ENCODE results near the gene NTM.

DNA sequence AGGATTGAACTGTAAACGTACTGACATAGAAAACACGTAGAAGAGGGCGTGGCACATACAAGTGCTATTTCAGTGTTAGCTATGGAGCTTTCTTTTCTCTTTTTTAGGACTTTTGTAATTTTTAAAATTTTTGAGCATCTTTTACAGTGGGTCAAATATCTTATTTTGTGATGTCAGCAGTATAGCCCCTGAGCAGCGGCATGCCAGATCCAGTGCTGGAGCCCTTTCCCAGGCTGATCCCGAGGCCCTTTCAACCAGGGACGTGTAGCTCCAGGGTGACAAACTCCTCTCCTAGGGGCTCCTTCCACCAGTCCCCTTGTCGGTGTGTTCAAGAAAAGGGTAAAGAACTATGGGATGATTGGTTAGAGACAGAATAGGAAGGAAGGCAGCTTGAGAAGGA, 777.0 kb downstream of the NTM start:
- TF ChIP-seq, protein P1, sequence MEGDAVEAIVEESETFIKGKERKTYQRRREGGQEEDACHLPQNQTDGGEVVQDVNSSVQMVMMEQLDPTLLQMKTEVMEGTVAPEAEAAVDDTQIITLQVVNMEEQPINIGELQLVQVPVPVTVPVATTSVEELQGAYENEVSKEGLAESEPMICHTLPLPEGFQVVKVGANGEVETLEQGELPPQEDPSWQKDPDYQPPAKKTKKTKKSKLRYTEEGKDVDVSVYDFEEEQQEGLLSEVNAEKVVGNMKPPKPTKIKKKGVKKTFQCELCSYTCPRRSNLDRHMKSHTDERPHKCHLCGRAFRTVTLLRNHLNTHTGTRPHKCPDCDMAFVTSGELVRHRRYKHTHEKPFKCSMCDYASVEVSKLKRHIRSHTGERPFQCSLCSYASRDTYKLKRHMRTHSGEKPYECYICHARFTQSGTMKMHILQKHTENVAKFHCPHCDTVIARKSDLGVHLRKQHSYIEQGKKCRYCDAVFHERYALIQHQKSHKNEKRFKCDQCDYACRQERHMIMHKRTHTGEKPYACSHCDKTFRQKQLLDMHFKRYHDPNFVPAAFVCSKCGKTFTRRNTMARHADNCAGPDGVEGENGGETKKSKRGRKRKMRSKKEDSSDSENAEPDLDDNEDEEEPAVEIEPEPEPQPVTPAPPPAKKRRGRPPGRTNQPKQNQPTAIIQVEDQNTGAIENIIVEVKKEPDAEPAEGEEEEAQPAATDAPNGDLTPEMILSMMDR (IDR thresholded peaks at IDR 0.05) = no peak
- TF ChIP-seq POLR2A (IDR thresholded peaks at IDR 0.05) = no peak

All from uterus (tissue), 2 donors.